ENCODE results near the gene SLC11A1.

SLC11A1 gene

DNA sequence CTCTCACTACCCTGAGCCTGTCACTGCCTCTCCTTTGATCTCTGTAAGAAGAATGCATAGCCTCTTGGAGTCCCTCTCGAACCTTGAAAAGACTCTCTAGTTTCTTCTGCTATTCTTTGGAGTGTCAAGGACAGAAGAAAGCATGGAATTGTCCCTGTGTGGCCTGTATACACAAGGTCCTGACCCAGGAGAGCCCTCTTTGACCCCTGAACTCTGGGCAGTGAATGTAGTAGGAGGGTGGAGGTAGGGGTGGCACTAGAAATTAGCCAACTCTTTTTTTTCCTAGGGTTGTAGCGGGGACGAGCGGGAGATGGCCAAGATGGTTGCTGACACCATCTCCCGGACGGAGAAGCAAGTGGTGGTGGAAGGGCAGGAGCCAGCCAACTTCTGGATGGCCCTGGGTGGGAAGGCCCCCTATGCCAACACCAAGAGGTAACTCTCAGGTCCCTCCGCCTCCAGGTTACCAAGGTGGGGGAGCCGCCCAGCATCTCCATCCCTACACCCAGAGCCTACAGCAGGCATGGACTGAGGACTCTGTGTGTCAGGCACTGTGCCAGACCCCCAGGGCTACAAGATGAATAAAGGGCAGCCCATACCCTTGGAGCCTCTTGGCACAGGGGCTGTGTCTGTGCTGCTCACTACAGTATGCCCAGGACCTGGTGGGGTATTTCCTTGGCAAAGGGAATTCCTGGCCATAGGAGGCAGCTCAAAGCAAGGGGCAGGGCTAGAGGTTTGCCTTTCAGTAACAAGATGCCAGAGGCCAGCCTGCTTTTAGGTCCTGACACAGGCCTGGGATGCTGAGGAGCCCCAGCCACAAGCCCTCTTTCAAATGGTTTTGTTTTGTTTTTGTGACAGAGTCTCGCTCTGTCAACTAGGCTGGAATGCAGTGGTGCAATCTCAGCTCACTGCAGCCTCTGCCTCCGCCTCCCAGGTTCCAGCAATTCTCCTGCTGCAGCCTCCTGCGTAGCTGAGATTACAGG, 53.2 kb downstream of the SLC11A1 start:
- DNase-seq (ENCODE audit: low read depth) = no peak

- no peak for DNase-seq (ENCODE audit: low read depth)
Observed at GRCh38 chr2:218436992-218437391, 54.9 kb downstream of the SLC11A1 start.

DNA sequence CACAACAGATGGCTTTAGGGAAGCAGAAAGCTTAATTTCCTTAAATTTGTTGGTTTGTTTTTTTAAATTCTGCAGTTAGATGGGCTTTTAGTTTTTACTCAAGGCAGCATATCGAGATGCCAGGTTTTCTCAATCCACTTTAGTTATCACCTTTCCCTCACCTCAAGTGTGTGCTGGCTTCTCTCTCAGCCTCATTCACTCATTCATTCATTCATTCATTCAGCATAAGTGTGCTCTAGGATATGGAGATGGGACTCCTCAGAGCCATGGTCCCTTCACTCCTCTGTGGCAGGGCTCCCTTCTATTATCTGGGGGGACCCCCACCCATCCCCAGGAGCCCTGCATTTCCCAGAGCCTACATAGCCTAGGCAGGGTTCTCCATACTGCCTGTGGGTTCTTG, 55.9 kb downstream of the SLC11A1 start:
- no peak for DNase-seq (ENCODE audit: low read depth)

- DNase-seq (ENCODE audit: low read depth) = no peak
Observed at GRCh38 chr2:218438596-218438995, 56.5 kb downstream of the SLC11A1 start.

DNA sequence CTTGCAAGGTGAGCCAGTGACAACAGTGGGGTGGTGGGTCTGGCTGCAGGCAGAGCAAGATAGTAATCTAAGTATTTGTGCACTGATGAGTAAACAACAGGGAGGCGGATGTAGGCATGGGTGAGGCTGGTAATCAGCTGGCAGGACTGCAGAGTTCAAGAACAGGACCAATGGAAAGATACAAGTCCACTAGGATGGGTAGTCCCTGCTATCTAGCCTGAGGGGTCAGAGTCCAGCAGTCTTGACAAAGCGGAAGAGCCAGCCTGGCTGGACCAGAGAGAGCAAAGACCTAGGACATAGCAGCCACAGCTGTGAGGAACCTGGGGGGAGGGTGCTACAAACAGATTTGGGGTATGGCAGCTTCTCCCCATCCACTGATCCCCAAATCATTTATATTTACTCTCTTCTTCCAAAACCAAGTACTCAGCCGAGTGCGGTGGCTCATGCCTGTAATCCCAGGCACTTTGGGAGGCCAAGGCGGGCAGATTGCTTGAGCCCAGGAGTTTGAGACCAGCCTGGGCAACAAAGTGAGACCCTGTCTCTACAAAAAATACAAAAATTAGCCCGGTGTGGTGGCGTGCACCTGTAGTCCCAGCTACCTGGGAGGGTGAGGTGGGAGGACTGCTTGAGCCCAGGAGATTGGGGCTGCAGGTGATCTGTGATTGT, 62.8 kb downstream of the SLC11A1 start:
- DNase-seq (ENCODE audit: low read depth) = no peak

- DNase-seq (ENCODE audit: low read depth) = no peak
Observed at GRCh38 chr2:218445602-218446001, 63.5 kb downstream of the SLC11A1 start.
